H9 (cell line): ENCODE results near the gene OSGEPL1. TPM values are rescaled to one million over a fixed set of nuclear protein-coding genes. Genes with fewer than 3 reads are reported as not detected.
A peak's percentile ranks its signal among the peaks of the same experiment; 100 is the strongest.
"Not testable (repeated sequence)": the region's sequence is repeated elsewhere in the genome, so short reads cannot be mapped to it uniquely, and the experiment has no call there.

Source experiments
- DNase-seq: peaks from one replicate; pipeline ENCODE4 v3.0.0-alpha.2; 2017
- H2AFZ ChIP-seq: one replicate; pipeline ENCODE4 v1.6.1; 2013; ENCODE audit warnings: mild to moderate bottlenecking, low read length, control low read depth, moderate library complexity
- H2AK5ac ChIP-seq: 2 replicates; pipeline ENCODE4 v1.6.1; 2013; ENCODE audit warnings: low read length, control low read depth, mixed read lengths; ENCODE audit not compliant: insufficient read length
- H2BK120ac ChIP-seq: one replicate; pipeline ENCODE4 v1.6.1; 2013; ENCODE audit warnings: low read depth, mild to moderate bottlenecking, low read length, control low read depth, inconsistent platforms; ENCODE audit not compliant: poor library complexity, severe bottlenecking
- H2BK12ac ChIP-seq: 2 replicates; pipeline ENCODE4 v1.6.1; 2013; ENCODE audit warnings: low read length, control low read depth, mixed read lengths, low read depth; ENCODE audit not compliant: insufficient read length
- H2BK15ac ChIP-seq: 2 replicates; pipeline ENCODE4 v1.6.1; 2013; ENCODE audit warnings: low read depth, low read length, control low read depth
- H2BK20ac ChIP-seq: one replicate; pipeline ENCODE4 v1.6.1; 2013; ENCODE audit warnings: low read depth, mild to moderate bottlenecking, low read length, control low read depth, inconsistent platforms; ENCODE audit not compliant: poor library complexity, severe bottlenecking
- H2BK5ac ChIP-seq: 2 replicates; pipeline ENCODE4 v1.6.1; 2013; ENCODE audit warnings: low read length, control low read depth, mixed read lengths; ENCODE audit not compliant: insufficient read length
- H3K14ac ChIP-seq: 2 replicates; pipeline ENCODE4 v1.6.1; 2013; ENCODE audit warnings: low read length, control low read depth; ENCODE audit not compliant: insufficient read depth
- H3K18ac ChIP-seq: 2 replicates; pipeline ENCODE4 v1.6.1; 2013; ENCODE audit warnings: low read depth, mild to moderate bottlenecking, mixed read lengths, low read length, control low read depth; ENCODE audit not compliant: insufficient read length
- H3K23ac ChIP-seq: 2 replicates; pipeline ENCODE4 v1.6.1; 2013; ENCODE audit warnings: low read length, control low read depth, mixed read lengths, low read depth; ENCODE audit not compliant: insufficient read length
- H3K23me2 ChIP-seq: 2 replicates; pipeline ENCODE4 v1.6.1; 2013; ENCODE audit warnings: low read depth, mild to moderate bottlenecking, mixed read lengths, low read length, control low read depth; ENCODE audit not compliant: insufficient read length, poor library complexity, severe bottlenecking
- H3K27ac ChIP-seq: 2 replicates; pipeline ENCODE4 v1.5.1; 2013; ENCODE audit warnings: low read length, control low read depth, mixed read lengths, low read depth; ENCODE audit not compliant: insufficient read length
- H3K27me3 ChIP-seq: 2 replicates; pipeline ENCODE4 v1.6.1; 2013; ENCODE audit warnings: low read length, control low read depth, inconsistent platforms; ENCODE audit not compliant: insufficient read depth
- H3K4ac ChIP-seq: 2 replicates; pipeline ENCODE4 v1.6.1; 2013; ENCODE audit warnings: low read depth, mild to moderate bottlenecking, control low read depth, inconsistent platforms, low read length, moderate library complexity
- H3K4me1 ChIP-seq: 2 replicates; pipeline ENCODE4 v1.6.1; 2013; ENCODE audit warnings: low read length, control low read depth, inconsistent platforms; ENCODE audit not compliant: insufficient read depth
- H3K4me2 ChIP-seq: 2 replicates; pipeline ENCODE4 v1.6.1; 2013; ENCODE audit warnings: low read length, control low read depth, mixed read lengths; ENCODE audit not compliant: insufficient read length, insufficient read depth
- H3K56ac ChIP-seq: 2 replicates; pipeline ENCODE4 v1.6.1; 2013; ENCODE audit warnings: low read depth, mild to moderate bottlenecking, mixed read lengths, low read length, control low read depth; ENCODE audit not compliant: insufficient read length
- H3K79me1 ChIP-seq: 2 replicates; pipeline ENCODE4 v1.6.1; 2013; ENCODE audit warnings: low read depth, mild to moderate bottlenecking, moderate library complexity, low read length, control low read depth, inconsistent platforms; ENCODE audit not compliant: insufficient read depth, poor library complexity, severe bottlenecking
- H3K79me2 ChIP-seq: 2 replicates; pipeline ENCODE4 v1.6.1; 2013; ENCODE audit warnings: low read length, control low read depth, inconsistent platforms; ENCODE audit not compliant: insufficient read depth
- H3K9ac ChIP-seq: 2 replicates; pipeline ENCODE4 v1.6.1; 2013; ENCODE audit warnings: low read length, control low read depth, mixed read lengths; ENCODE audit not compliant: insufficient read length; ENCODE audit errors: extremely low read depth
- H3K9me3 ChIP-seq: one replicate; pipeline ENCODE4 v1.6.1; 2013; ENCODE audit warnings: low read depth, low read length, inconsistent platforms; ENCODE audit not compliant: control insufficient read depth
- H3T11ph ChIP-seq: one replicate; pipeline ENCODE4 v1.6.1; 2013; ENCODE audit warnings: mild to moderate bottlenecking, low read length, control low read depth, inconsistent platforms
- H4K20me1 ChIP-seq: one replicate; pipeline ENCODE4 v1.6.1; 2013; ENCODE audit not compliant: control insufficient read depth, insufficient read length, insufficient read depth
- H4K5ac ChIP-seq: 2 replicates; pipeline ENCODE4 v1.6.1; 2013; ENCODE audit warnings: low read depth, mild to moderate bottlenecking, mixed read lengths, low read length, control low read depth; ENCODE audit not compliant: insufficient read length
- H4K8ac ChIP-seq: replicated peaks from 2 replicates; pipeline ENCODE4 v1.6.1; 2013; ENCODE audit warnings: low read length, control low read depth, mixed read lengths, low read depth; ENCODE audit not compliant: insufficient read length
- H4K91ac ChIP-seq: 2 replicates; pipeline ENCODE4 v1.6.1; 2013; ENCODE audit warnings: low read depth, mild to moderate bottlenecking, moderate library complexity, mixed read lengths, low read length, control low read depth; ENCODE audit not compliant: insufficient read length
- H3K27ac Mint-ChIP-seq, 3 experiments: 2 replicates in 2 of 3; 3 replicates in 1 of 3; pipeline ENCODE4 v1.8.0; 2020 to 2021; ENCODE audit warnings: mixed read lengths in 3 of 3, mild to moderate bottlenecking in 1 of 3, moderate library complexity in 1 of 3
- H3K27me3 Mint-ChIP-seq: 2 replicates; pipeline ENCODE4 v1.8.0; 2021; ENCODE audit warnings: low read depth, mild to moderate bottlenecking, moderate library complexity, mixed read lengths
- H3K36me3 Mint-ChIP-seq, 3 experiments: 2 replicates in 2 of 3; 3 replicates in 1 of 3; pipeline ENCODE4 v1.8.0; 2020 to 2021; ENCODE audit warnings: low read depth in 3 of 3, mixed read lengths in 3 of 3; ENCODE audit not compliant: insufficient read depth in 1 of 3
- H3K4me1 Mint-ChIP-seq, 2 experiments: 2 replicates each; pipeline ENCODE4 v1.8.0; 2020; ENCODE audit warnings: mixed read lengths in 2 of 2
- H3K4me3 Mint-ChIP-seq, 2 experiments: 2 replicates in 1 of 2; 3 replicates in 1 of 2; pipeline ENCODE4 v1.8.0; 2020 to 2021; ENCODE audit warnings: mild to moderate bottlenecking in 2 of 2, mixed read lengths in 2 of 2, moderate library complexity in 1 of 2
- H3K9me3 Mint-ChIP-seq, 2 experiments: 2 replicates in 1 of 2; 3 replicates in 1 of 2; pipeline ENCODE4 v1.8.0; 2020; ENCODE audit warnings: mild to moderate bottlenecking in 2 of 2, mixed read lengths in 2 of 2, moderate library complexity in 1 of 2
- WGBS: extraction: QIAGEN DNeasy Blood & Tissue Kit; methylation state at CpG from one replicate; pipeline ENCODE4 v1.1.7; 2013; ENCODE audit warnings: missing lambda C conversion rate, low lambda C conversion rate, mixed read lengths; ENCODE audit not compliant: insufficient read length; ENCODE audit errors: extremely low coverage; 5-methylcytosine and 5-hydroxymethylcytosine counted together
- total RNA-seq: library from RNA; stranded (reverse); gene quantifications from 2 replicates; pipeline ENCODE4 v1.2.1, GENCODE V29; 2021
- TF ChIP-seq, protein P1 (sequence below): fragments of 200-600 bp; sonication (generic); conservative IDR thresholded peaks from 3 replicates; pipeline ENCODE4 v1.8.0; 2021; ENCODE audit warnings: antibody characterized with exemption, mild to moderate bottlenecking

OSGEPL1 gene
- total RNA-seq, 1 experiment from 2014 or later: 10.7 TPM

DNA sequence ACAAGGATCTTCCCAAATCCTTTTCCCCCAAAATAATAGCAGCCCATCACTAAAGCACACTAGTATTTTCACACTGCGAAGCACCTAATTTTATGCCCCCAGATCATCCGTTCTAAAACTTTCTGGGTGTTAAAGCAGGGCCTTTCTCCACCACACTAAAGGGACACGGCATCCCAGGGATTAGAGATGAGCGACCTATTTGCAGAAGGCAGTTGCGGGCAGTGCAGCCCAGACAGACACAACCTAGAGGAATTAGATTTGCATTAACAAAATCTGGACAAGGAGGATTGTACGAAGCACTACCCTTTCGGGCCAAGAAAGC, 402 bp downstream of the OSGEPL1 start:
- Mint-ChIP-seq H3K4me1 (peaks cover 4% of the 10 kb centered on the region in 2 experiments; a peak in 3 of 4 replicates), H3K4me3 (peak overlapping the region; percentile 93 to 96), H3K36me3 (peaks cover 6 to 13% (median 7%) of the 10 kb centered on the region in 3 experiments; a peak in 6 of 7 replicates), H3K9me3 (no peaks in the 10 kb centered on the region), H3K27me3 (no peaks in the 10 kb centered on the region), H3K27ac (peak overlapping the region; percentile 97 to 99 (median 99))
- Histone ChIP-seq H2AFZ (peak overlapping the region; percentile 86), H2BK20ac (no peak overlapping the region), H2AK5ac (no peak overlapping the region), H3K4me1 (no peaks in the 10 kb centered on the region), H4K5ac (no peak overlapping the region), H3K27ac (peak overlapping the region; percentile 77), H2BK120ac (no peak overlapping the region), H4K8ac (peak overlapping the region; percentile 36), H3K9me3 (no peaks in the 10 kb centered on the region), H2BK12ac (no peak overlapping the region), H3K18ac (no peak overlapping the region), H2BK15ac (no peak overlapping the region), H3T11ph (no peak overlapping the region), H2BK5ac (no peak overlapping the region), H3K79me1 (no peaks in the 10 kb centered on the region), H3K14ac (peak overlapping the region; percentile 9; the same call in 1 of the 2 replicates), H3K23me2 (peaks cover 5% of the 10 kb centered on the region), H3K4ac (no peak overlapping the region), H3K23ac (no peak overlapping the region), H3K9ac (peak overlapping the region; percentile 95), H4K91ac (no peak overlapping the region), H4K20me1 (no peaks in the 10 kb centered on the region), H3K79me2 (no peaks in the 10 kb centered on the region), H3K27me3 (no peaks in the 10 kb centered on the region), H3K4me2 (peak overlapping the region; percentile 64), H3K56ac (no peak overlapping the region)
- no peak for DNase-seq
- WGBS: no CpG with 5 or more reads among the region's 7 CpGs
- TF ChIP-seq, protein P1, sequence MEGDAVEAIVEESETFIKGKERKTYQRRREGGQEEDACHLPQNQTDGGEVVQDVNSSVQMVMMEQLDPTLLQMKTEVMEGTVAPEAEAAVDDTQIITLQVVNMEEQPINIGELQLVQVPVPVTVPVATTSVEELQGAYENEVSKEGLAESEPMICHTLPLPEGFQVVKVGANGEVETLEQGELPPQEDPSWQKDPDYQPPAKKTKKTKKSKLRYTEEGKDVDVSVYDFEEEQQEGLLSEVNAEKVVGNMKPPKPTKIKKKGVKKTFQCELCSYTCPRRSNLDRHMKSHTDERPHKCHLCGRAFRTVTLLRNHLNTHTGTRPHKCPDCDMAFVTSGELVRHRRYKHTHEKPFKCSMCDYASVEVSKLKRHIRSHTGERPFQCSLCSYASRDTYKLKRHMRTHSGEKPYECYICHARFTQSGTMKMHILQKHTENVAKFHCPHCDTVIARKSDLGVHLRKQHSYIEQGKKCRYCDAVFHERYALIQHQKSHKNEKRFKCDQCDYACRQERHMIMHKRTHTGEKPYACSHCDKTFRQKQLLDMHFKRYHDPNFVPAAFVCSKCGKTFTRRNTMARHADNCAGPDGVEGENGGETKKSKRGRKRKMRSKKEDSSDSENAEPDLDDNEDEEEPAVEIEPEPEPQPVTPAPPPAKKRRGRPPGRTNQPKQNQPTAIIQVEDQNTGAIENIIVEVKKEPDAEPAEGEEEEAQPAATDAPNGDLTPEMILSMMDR: no peak

DNA sequence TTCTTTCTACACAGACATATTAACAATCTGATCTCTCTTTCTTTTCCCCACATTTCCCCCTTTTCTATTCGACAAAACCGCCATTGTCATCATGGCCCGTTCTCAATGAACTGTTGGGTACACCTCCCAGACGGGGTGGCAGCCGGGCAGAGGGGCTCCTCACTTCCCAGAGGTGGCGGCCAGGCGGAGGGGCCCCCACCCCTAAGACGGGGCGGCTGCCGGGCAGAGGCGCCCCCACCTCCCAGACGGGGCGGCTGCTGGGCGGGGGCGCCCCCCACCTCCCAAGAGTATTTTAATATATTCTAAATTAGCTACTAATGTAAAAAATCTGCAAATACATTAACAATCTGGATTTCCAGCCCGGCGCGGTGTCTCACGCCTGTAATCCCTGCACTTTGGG, 2.4 kb downstream of the OSGEPL1 start:
- H3K79me1 ChIP-seq, H2BK120ac ChIP-seq, H4K20me1 ChIP-seq, H3T11ph ChIP-seq, H4K91ac ChIP-seq, H3K79me2 ChIP-seq, H2BK15ac ChIP-seq, H3K4me3 Mint-ChIP-seq, H4K8ac ChIP-seq, H3K9me3 ChIP-seq, H3K4ac ChIP-seq, DNase-seq, H2AFZ ChIP-seq, H3K4me2 ChIP-seq, H3K23ac ChIP-seq, H3K4me1 ChIP-seq, H3K18ac ChIP-seq, H3K9me3 Mint-ChIP-seq, H3K14ac ChIP-seq, H3K4me1 Mint-ChIP-seq, H3K27me3 Mint-ChIP-seq, H3K23me2 ChIP-seq, H2AK5ac ChIP-seq, H4K5ac ChIP-seq, H3K9ac ChIP-seq, H2BK20ac ChIP-seq, H3K27ac ChIP-seq, H3K36me3 Mint-ChIP-seq, H3K56ac ChIP-seq, H2BK5ac ChIP-seq, H2BK12ac ChIP-seq, H3K27me3 ChIP-seq, H3K27ac Mint-ChIP-seq: not testable (repeated sequence)
- no CpG with 5 or more reads among the region's 19 CpGs for WGBS
